Mesendoderm (in vitro differentiated cells): ENCODE measurements around the gene COL12A1.

Experiments used
- DNase-seq: peaks from one replicate; pipeline ENCODE4 v3.0.0; 2013
- H2AK5ac ChIP-seq: 2 replicates; pipeline ENCODE4 v1.6.1; 2013; ENCODE audit warnings: low read length, inconsistent platforms
- H2BK120ac ChIP-seq: 2 replicates; pipeline ENCODE4 v1.6.1; 2013; ENCODE audit warnings: low read depth, mild to moderate bottlenecking, low read length, moderate library complexity, mixed read lengths
- H2BK15ac ChIP-seq: replicated peaks from 2 replicates; pipeline ENCODE4 v1.6.1; 2013; ENCODE audit warnings: low read depth, mild to moderate bottlenecking, moderate library complexity
- H2BK5ac ChIP-seq: 2 replicates; pipeline ENCODE4 v1.6.1; 2013; ENCODE audit warnings: low read length, inconsistent platforms
- H3K18ac ChIP-seq: 2 replicates; pipeline ENCODE4 v1.6.1; 2013; ENCODE audit warnings: mild to moderate bottlenecking, low read length, mixed read lengths
- H3K23ac ChIP-seq: one replicate; pipeline ENCODE4 v1.6.1; 2013; ENCODE audit warnings: low read length
- H3K27ac ChIP-seq: 2 replicates; pipeline ENCODE4 v1.5.1; 2013; ENCODE audit warnings: low read depth, mild to moderate bottlenecking, inconsistent platforms, low read length, moderate library complexity
- H3K27me3 ChIP-seq: 2 replicates; pipeline ENCODE4 v1.6.1; 2013; ENCODE audit warnings: low read length, control low read depth, mild to moderate bottlenecking, inconsistent platforms; ENCODE audit not compliant: insufficient read depth, poor library complexity
- H3K36me3 ChIP-seq: 2 replicates; pipeline ENCODE4 v1.6.1; 2013; ENCODE audit warnings: low read length, inconsistent platforms; ENCODE audit not compliant: control insufficient read depth, insufficient read depth
- H3K4ac ChIP-seq: one replicate; pipeline ENCODE4 v1.6.1; 2013; ENCODE audit warnings: low read depth, mild to moderate bottlenecking, low read length, moderate library complexity
- H3K4me1 ChIP-seq: 2 replicates; pipeline ENCODE4 v1.6.1; 2013; ENCODE audit warnings: low read depth, low read length, inconsistent platforms; ENCODE audit not compliant: control insufficient read depth
- H3K4me2 ChIP-seq: 2 replicates; pipeline ENCODE4 v1.6.1; 2013; ENCODE audit warnings: low read length
- H3K4me3 ChIP-seq: 2 replicates; pipeline ENCODE4 v1.5.1; 2013; ENCODE audit warnings: mild to moderate bottlenecking, low read length
- H3K56ac ChIP-seq: one replicate; pipeline ENCODE4 v1.6.1; 2013; ENCODE audit warnings: low read length
- H3K79me1 ChIP-seq: 2 replicates; pipeline ENCODE4 v1.6.1; 2013; ENCODE audit warnings: low read length, inconsistent platforms
- H3K79me2 ChIP-seq: 2 replicates; pipeline ENCODE4 v1.6.1; 2013; ENCODE audit warnings: mild to moderate bottlenecking, low read length; ENCODE audit not compliant: control insufficient read depth, insufficient read depth
- H3K9ac ChIP-seq: 2 replicates; pipeline ENCODE4 v1.6.1; 2013; ENCODE audit warnings: low read length, inconsistent platforms
- H4K5ac ChIP-seq: one replicate; pipeline ENCODE4 v1.6.1; 2013; ENCODE audit warnings: low read length
- H4K8ac ChIP-seq: one replicate; pipeline ENCODE4 v1.6.1; 2013; ENCODE audit warnings: low read depth, mild to moderate bottlenecking, control low read depth, low read length, moderate library complexity
- WGBS: extraction: QIAGEN DNeasy Blood & Tissue Kit; methylation state at CpG from one replicate; pipeline ENCODE4 v1.1.7; 2013; ENCODE audit warnings: low lambda C conversion rate, missing lambda C conversion rate; ENCODE audit not compliant: insufficient coverage; ENCODE audit errors: extremely low coverage; 5-methylcytosine and 5-hydroxymethylcytosine counted together

Gene COL12A1

GRCh38 chr6:75089921-75090320 is 115.9 kb downstream of the COL12A1 start:
- no peak overlapping the region for H3K27ac ChIP-seq
- no peak overlapping the region for H3K4me3 ChIP-seq
- no peak overlapping the region for H2BK5ac ChIP-seq
- no peaks in the 10 kb centered on the region for H3K36me3 ChIP-seq
- no peak overlapping the region for H4K5ac ChIP-seq
- no peaks in the 10 kb centered on the region for H3K4me1 ChIP-seq
- H4K8ac ChIP-seq = no peak overlapping the region
- no peaks in the 10 kb centered on the region for H3K27me3 ChIP-seq
- no peaks in the 10 kb centered on the region for H3K79me1 ChIP-seq
- H3K23ac ChIP-seq = no peak overlapping the region
- no peak overlapping the region for H3K4ac ChIP-seq
- H2BK120ac ChIP-seq = no peak overlapping the region
- H3K4me2 ChIP-seq = no peak overlapping the region
- no peak overlapping the region for H2BK15ac ChIP-seq
- H3K9ac ChIP-seq = no peak overlapping the region
- H2AK5ac ChIP-seq = no peak overlapping the region
- WGBS = no CpG with 5 or more reads among the region's 8 CpGs
- H3K79me2 ChIP-seq = no peaks in the 10 kb centered on the region
- H3K18ac ChIP-seq = no peak overlapping the region
- DNase-seq = no peak
- H3K56ac ChIP-seq = no peak overlapping the region

GRCh38 chr6:75089151-75089897 is 116.5 kb downstream of the COL12A1 start:
- no peak overlapping the region for H3K56ac ChIP-seq
- WGBS = no CpG with 5 or more reads among the region's 2 CpGs
- no peaks in the 10 kb centered on the region for H3K79me1 ChIP-seq
- H3K9ac ChIP-seq = no peak overlapping the region
- no peak overlapping the region for H3K4me3 ChIP-seq
- H3K23ac ChIP-seq = no peak overlapping the region
- no peak overlapping the region for H3K18ac ChIP-seq
- no peak overlapping the region for H3K4ac ChIP-seq
- H3K27ac ChIP-seq = no peak overlapping the region
- no peak overlapping the region for H2BK120ac ChIP-seq
- no peaks in the 10 kb centered on the region for H3K27me3 ChIP-seq
- no peak overlapping the region for H2BK15ac ChIP-seq
- H3K4me1 ChIP-seq = peaks cover 3% of the 10 kb centered on the region
- no peak overlapping the region for H4K8ac ChIP-seq
- no peak overlapping the region for H4K5ac ChIP-seq
- no peak overlapping the region for H2AK5ac ChIP-seq
- no peak for DNase-seq
- no peaks in the 10 kb centered on the region for H3K79me2 ChIP-seq
- no peak overlapping the region for H2BK5ac ChIP-seq
- H3K36me3 ChIP-seq = no peaks in the 10 kb centered on the region
- no peak overlapping the region for H3K4me2 ChIP-seq

GRCh38 chr6:75085931-75086635 is 119.8 kb downstream of the COL12A1 start:
- H3K4me1 ChIP-seq = peaks cover 3% of the 10 kb centered on the region
- H2BK15ac ChIP-seq = no peak overlapping the region
- H3K79me1 ChIP-seq = no peaks in the 10 kb centered on the region
- no peak overlapping the region for H3K4ac ChIP-seq
- no peaks in the 10 kb centered on the region for H3K36me3 ChIP-seq
- no peak overlapping the region for H3K9ac ChIP-seq
- no peak overlapping the region for H3K27ac ChIP-seq
- no peak overlapping the region for H4K8ac ChIP-seq
- no peak overlapping the region for H3K56ac ChIP-seq
- no peak for DNase-seq
- H3K18ac ChIP-seq = no peak overlapping the region
- WGBS = no CpG with 5 or more reads among the region's 13 CpGs
- no peaks in the 10 kb centered on the region for H3K27me3 ChIP-seq
- no peak overlapping the region for H2BK5ac ChIP-seq
- H2BK120ac ChIP-seq = no peak overlapping the region
- no peak overlapping the region for H4K5ac ChIP-seq
- H3K4me2 ChIP-seq = no peak overlapping the region
- no peak overlapping the region for H2AK5ac ChIP-seq
- no peak overlapping the region for H3K23ac ChIP-seq
- H3K4me3 ChIP-seq = no peak overlapping the region
- H3K79me2 ChIP-seq = no peaks in the 10 kb centered on the region

- Histone ChIP-seq H2AK5ac (no peak overlapping the region), H3K36me3 (no peaks in the 10 kb centered on the region), H3K56ac (peak overlapping the region; percentile 40), H3K4me1 (peaks cover 3% of the 10 kb centered on the region), H3K27ac (no peak overlapping the region), H2BK15ac (no peak overlapping the region), H3K9ac (peak overlapping the region; percentile 32), H4K5ac (no peak overlapping the region), H3K27me3 (no peaks in the 10 kb centered on the region), H3K23ac (no peak overlapping the region), H2BK5ac (no peak overlapping the region), H3K79me1 (no peaks in the 10 kb centered on the region), H3K79me2 (no peaks in the 10 kb centered on the region), H3K18ac (no peak overlapping the region), H3K4ac (no peak overlapping the region), H3K4me2 (peak overlapping the region; percentile 67), H3K4me3 (peak overlapping the region; percentile 19), H4K8ac (no peak overlapping the region), H2BK120ac (no peak overlapping the region)
- no CpG with 5 or more reads among the region's 33 CpGs for WGBS
- DNase-seq = peak; percentile 44
Measured at GRCh38 chr6:75084872-75085381, 120.9 kb downstream of the COL12A1 start.

- Histone ChIP-seq H2BK120ac (no peak overlapping the region), H3K18ac (no peak overlapping the region), H2BK15ac (no peak overlapping the region), H4K8ac (no peak overlapping the region), H3K36me3 (no peaks in the 10 kb centered on the region), H3K4me3 (no peak overlapping the region), H3K4me1 (peaks cover 3% of the 10 kb centered on the region), H3K4me2 (no peak overlapping the region), H3K4ac (no peak overlapping the region), H4K5ac (no peak overlapping the region), H2BK5ac (no peak overlapping the region), H3K9ac (no peak overlapping the region), H3K27ac (no peak overlapping the region), H3K27me3 (no peaks in the 10 kb centered on the region), H3K23ac (no peak overlapping the region), H2AK5ac (no peak overlapping the region), H3K79me1 (no peaks in the 10 kb centered on the region), H3K56ac (no peak overlapping the region), H3K79me2 (no peaks in the 10 kb centered on the region)
- no peak for DNase-seq
- WGBS = 100% methylated on average over 2 of the region's 4 CpGs
Measured at GRCh38 chr6:75084018-75084417, 121.8 kb downstream of the COL12A1 start.
